HT1080 (cell line): ENCODE measurements around the gene IQCC. TPM values are rescaled to one million over a fixed set of nuclear protein-coding genes. Genes with fewer than 3 reads are reported as not detected.

ENCODE experiments used
- DNase-seq: peaks from one replicate; pipeline ENCODE4 v3.0.0-alpha.2; 2015; ENCODE audit warnings: low read depth
- total RNA-seq: library from RNA; depleted of rRNA; stranded (reverse); fragments of >200 nt; shearing (Covaris generic); gene quantifications from 2 replicates; pipeline ENCODE4 v1.2.3, GENCODE V29; 2014; rRNA removed

Gene IQCC
- total RNA-seq, 1 experiment from 2014 or later, result 3.5 TPM

DNA sequence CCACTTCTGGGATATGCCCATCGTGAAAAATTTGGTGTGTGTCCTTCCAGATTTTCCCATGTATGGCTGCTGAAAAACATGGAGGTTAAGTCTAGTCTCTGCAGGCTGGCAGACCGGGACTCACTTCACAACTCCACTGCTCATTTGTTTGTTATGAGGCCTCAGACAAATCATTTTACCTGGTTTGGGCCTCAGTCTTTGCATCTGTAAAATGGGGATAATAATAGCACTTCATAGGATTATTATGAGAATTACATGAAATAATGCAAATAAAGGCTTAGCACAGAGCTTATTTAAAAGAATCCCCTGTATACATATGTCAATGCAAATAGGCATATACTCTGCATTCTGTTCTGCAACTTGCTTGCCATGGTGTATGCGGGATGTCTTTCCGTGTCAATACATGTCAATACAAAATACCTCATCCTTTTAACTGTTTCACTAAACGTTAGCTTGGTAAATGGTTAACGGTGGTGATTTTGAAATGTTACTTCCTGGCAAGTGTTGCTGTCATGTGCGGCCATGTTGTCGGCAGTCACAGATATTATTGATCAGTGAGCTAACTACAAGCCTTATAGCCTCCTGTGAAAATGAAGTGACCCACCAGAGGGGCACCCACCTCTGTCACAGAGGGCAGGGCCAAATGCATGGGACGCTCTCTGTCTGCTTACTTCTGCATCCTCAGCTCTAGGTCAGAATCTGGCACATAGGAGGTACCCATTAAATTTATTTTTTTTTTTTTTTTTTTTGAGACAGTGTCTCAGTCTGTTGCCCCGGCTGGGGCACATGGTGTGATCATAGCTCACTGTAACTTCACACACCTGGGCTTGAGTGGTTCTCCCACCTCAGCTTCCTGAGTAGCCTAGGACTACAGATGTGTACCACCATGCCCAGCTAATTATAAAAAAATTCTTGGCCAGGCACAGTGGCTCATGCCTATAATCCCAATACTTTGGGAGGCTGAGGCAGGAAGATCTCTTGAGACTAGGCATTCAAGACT is 49.9 kb downstream of the IQCC start:
- no peak for DNase-seq

DNA sequence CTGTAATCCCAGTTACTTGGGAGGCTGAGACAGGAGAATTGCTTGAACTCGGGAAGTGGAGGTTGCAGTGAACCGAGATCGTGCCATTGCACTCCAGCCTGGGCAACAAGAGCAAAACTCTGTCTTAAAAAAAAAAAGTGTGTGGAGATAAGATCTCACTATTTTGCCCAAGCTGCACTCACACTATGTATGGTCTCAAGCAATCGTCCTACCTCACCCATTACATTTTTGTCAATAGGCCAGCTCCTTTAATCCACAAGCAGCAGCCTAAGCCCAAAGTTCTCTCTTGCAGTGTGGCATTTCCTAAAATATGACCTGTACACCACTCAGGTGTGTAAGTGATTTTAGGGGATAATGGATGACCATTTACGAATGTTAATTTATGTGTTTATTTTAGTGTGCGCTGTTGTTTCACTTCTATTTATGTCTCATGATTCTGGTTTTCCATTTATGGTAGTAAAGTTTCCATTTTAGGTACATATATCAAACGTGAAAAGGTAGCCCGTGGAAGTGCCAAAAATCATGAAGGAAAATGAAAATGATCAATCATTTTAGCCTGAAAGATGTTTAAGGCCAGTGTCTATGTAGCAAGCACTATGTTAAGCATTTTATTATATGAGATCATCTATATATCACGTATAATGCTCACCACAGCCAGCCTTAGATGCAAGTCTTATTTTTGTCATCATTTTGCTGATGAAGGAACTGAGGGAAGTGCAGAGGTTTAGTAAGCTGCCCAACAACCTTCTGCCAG is 51.2 kb downstream of the IQCC start:
- DNase-seq, result no peak

DNA sequence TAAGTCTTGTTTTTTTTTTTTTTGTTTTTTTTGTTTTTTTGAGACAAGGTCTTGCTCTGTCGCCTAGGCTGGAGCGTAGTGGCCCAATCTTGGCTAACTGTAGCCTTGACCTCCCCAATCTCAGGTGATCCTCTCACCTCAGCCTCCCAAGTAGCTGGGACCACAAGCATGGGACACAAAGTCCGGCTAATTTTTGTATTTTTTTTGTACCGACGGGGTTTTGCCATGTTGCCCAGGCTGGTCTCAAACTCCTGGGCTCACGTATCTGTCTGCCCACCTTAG is 51.7 kb downstream of the IQCC start:
- no peak for DNase-seq

Other genes starting within 250 kb of the IQCC start
- 54.6 and 111 TPM in 2 replicates for gene KHDRBS1, start 191.8 kb upstream of the IQCC start, total RNA-seq
- gene TMEM39B, start 132.7 kb upstream of the IQCC start, total RNA-seq, result 19.1 and 24.7 TPM in 2 replicates
- gene KPNA6, start 97.6 kb upstream of the IQCC start, total RNA-seq, result 35.7 and 40.0 TPM in 2 replicates
- gene TXLNA, start 26.0 kb upstream of the IQCC start, total RNA-seq, result 56.1 and 67.5 TPM in 2 replicates
- gene CCDC28B, start 5.1 kb upstream of the IQCC start, total RNA-seq, result 13.4 and 14.0 TPM in 2 replicates
- gene DCDC2B, start 3.4 kb downstream of the IQCC start, total RNA-seq, result not detected in 2 replicates
- gene TMEM234, start 16.7 kb downstream of the IQCC start, total RNA-seq, result 15.6 and 17.2 TPM in 2 replicates
- gene EIF3I, start 16.7 kb downstream of the IQCC start, total RNA-seq, result 640 and 670 TPM in 2 replicates
- 0.17 and 0.95 TPM in 2 replicates for gene FAM167B, start 41.6 kb downstream of the IQCC start, total RNA-seq
- gene LCK, start 45.6 kb downstream of the IQCC start, total RNA-seq, result 0.16 TPM in 1 of 2 replicates, not detected in the other
- gene HDAC1, start 86.4 kb downstream of the IQCC start, total RNA-seq, result 123 and 126 TPM in 2 replicates
- 89.4 and 127 TPM in 2 replicates for gene MARCKSL1, start 130.6 kb downstream of the IQCC start, total RNA-seq
- 1.2 and 1.9 TPM in 2 replicates for gene FAM229A, start 156.8 kb downstream of the IQCC start, total RNA-seq
- 0.60 TPM in 1 of 2 replicates, not detected in the other for gene TSSK3, start 156.9 kb downstream of the IQCC start, total RNA-seq
- 31.8 and 33.4 TPM in 2 replicates for gene BSDC1, start 188.8 kb downstream of the IQCC start, total RNA-seq